H54 (cell line): ENCODE results near the gene EIF4G3.
"Not testable (repeated sequence)": the region's sequence is repeated elsewhere in the genome, so short reads cannot be mapped to it uniquely, and the experiment has no call there.

Experiments
- DNase-seq: peaks from one replicate; pipeline ENCODE4 v3.0.0; 2011; ENCODE audit warnings: low spot score, mixed read lengths; ENCODE audit not compliant: insufficient read length
- FAIRE-seq: peaks from 3 replicates; lab custom pipeline; 2011; peaks lifted over from hg19 to GRCh38; lab: Jason Lieb, UNC
- POLR2A ChIP-seq: IDR thresholded peaks from 2 replicates; pipeline ENCODE4 v1.6.1; 2011; ENCODE audit warnings: low read depth, mild to moderate bottlenecking, low read length

The EIF4G3 gene

DNA sequence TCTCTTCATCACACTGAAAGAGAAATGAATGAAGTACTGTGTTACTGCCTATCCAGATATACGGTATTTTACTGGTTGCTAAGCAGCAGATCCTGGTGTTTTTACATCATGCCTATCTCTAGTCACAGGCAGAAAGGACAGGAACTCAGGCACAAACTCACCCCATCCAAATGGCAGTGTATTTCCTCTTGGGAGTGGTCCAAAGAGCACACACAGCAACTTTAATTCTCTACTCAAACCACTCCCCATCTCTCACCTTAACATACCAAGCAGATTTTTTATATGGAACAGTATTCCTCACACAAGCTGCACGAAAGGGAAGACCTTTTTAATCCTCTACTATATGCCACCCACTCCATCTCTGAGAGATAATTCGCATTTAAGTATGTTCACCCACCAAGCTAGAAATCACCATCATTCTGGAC, 27.3 kb downstream of the EIF4G3 start:
- DNase-seq, result peak; percentile 13
- TF ChIP-seq POLR2A, result no peak
- FAIRE-seq, result peak; percentile 53

DNA sequence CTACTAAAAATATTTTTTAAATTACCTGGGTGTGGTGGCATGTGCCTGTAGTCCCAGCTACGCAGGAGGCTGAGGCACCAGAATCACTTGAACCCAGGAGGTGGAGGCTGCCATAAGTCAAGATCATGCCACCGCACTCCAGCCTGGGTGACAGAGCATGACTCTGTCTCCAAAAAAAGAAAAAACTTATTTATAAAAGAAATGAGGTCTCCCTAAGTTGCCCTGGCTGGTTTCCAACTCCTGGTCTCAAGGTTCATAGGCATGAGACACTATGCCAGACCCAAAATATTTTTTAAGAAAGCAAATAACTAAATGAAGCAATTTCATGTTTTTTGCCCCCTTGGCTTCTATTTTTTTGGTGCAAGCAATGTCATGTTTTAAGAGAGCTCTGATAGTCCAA, 32.9 kb downstream of the EIF4G3 start:
- DNase-seq, result no peak
- no peak for TF ChIP-seq POLR2A
- no peak for FAIRE-seq

DNA sequence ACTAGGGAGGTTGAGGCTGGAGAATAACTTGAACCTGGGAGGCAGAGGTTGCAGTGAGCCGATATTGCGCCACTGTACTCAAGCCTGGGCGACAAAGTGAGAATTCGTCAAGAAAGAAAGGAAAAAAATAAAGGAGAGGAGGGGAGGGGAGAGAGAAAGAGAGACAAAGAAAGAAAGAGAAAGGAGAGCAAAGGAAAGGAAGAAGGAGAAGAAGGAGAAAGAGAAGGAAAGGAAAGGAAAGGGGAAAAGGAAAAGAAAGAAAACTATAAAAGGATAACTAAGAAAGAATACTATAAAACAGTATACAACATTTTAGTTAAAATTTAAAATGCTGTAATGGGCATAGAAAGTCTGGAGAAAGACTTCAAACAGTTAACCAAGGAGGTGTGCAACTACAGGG, 33.6 kb downstream of the EIF4G3 start:
- DNase-seq (no peak), FAIRE-seq (no peak)
- TF ChIP-seq POLR2A, result no peak

DNA sequence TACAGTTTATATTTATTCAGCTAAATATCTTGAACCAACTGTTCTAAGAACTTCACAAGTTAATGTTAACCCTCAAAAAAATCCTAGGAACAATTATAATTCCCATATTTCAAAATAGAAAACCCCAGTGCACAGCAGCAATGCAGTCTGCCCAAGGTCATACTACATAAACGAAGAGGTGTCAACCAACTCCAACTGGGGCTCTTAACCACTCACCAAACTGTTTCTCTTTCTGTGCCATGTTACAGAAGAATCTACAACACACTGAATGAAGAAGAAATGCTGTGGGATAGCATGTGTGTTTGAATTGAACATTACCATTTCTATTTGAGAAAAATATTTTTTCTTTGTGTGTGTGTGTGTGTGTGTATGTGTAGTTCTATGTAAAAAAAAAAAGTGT, 35.7 kb downstream of the EIF4G3 start:
- FAIRE-seq (no peak), DNase-seq (no peak)
- TF ChIP-seq POLR2A, result no peak

DNA sequence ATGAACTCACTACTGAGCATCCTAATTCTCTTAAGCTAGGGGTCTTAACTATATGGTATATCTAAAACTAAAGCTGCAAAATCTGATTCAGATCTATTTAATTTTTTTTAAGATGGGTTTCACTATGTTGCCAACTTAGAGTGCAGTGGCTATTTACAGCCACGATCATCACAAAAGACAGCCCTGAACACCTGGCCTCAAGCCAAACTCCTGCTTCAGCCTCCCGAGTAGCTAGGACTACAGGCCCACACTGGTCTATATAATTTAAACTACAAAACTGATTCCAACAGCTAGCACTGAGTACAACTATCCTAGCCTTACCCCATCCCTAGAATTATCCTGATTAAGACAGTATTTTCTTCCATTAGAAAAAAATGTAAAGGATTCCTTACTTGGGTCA, 37.1 kb downstream of the EIF4G3 start:
- no peak for FAIRE-seq
- no peak for DNase-seq

DNA sequence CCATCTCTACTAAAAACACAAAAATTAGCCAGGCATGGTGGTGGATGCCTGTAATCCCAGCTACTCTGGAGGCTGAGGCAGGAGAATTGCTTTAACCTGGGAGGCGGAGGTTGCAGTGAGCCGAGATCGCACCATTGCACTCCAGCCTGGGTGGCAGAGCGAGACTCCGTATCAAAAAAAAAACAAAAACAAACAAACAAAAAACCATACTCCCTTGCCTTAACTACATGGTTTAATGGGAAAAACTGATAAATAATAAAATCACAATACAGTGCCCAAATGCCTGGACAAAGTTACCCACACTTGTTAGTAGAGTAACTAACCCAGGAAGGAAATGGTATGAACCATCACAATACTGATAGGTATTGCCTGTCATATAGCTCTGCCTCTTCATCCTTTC, 40.4 kb downstream of the EIF4G3 start:
- DNase-seq, FAIRE-seq: not testable (repeated sequence)

More for the DNA sequence above, 37.1 kb downstream of the EIF4G3 start:
- no peak for TF ChIP-seq POLR2A

DNA sequence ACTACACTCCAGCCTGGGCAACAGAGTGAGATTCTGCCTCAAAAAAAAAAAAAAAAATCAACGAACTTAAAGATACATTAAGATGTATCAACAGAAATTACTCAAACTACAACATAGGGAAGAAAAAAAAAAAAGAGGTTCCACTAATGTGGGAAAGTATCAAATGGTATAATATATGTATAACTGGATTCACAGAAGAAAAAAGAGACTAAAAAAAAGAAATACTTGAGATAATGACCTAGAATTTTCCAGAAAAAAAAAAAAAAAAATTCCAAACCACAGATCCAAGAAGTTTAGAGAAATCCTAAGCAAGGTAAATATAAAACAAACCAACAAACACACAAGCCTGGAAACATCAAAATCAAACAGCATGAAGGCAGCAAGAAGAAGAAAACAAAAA, 45.5 kb downstream of the EIF4G3 start:
- no peak for TF ChIP-seq POLR2A
- DNase-seq (no peak), FAIRE-seq (no peak)

DNA sequence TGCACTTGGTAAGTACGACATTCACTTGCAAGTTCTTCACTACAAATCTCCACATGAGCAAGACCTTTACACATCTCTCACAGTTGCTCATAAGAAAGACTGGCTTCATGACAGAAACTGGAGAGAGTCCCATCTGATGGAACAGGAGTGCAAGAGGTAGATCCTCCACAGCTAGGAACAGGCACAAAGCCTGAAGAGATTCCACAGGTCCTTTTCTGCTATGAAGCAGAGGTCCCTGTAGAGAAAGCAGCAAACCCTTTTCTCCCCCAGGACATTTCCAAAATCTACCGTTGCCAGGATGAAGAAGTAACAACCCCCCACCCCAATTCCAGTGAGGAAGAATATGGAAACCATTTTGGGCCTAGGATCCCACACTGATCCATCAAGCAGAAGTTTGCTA, 47.3 kb downstream of the EIF4G3 start:
- DNase-seq (no peak), FAIRE-seq (no peak)
- TF ChIP-seq POLR2A, result no peak

DNA sequence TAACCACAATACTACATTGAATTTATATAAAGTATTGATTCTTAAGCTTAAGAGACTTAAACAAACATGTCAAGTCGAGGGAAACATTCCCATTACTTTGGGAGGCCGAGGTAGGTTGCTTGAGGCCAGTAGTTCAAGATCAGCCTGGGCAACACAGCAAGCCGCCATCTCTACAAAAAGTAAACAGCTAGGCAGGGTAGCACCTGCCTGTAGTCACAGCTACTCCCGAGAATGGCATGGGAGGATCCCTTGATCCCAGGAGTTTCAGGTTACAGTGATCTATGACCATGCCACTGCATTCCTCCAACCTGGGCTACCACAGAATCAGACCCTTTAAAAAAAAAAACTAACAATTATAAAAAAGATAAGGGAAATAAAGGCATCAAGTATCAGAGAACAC, 50.4 kb downstream of the EIF4G3 start:
- FAIRE-seq, result no peak

DNA sequence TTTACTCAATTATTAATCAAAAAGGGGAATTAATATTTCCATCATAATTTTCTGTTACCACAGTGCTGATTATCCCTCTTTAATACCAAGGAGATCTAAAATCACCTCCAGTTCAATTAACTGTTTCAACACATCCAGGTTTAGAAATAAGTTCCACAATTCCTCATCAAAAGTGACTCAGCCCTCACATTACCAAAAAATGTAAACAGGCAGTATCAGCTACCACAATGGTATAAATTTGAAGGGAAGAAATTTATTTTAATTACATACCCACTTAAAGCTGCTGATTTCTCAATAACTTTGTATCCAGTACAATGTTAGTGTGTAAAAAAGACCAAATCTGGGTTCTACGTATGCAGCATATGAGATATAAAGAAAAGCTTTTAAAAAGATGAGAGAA, 51.9 kb downstream of the EIF4G3 start:
- DNase-seq, result no peak
- no peak for TF ChIP-seq POLR2A
- FAIRE-seq, result no peak

More for the DNA sequence above, 50.4 kb downstream of the EIF4G3 start:
- no peak for TF ChIP-seq POLR2A
- DNase-seq, result no peak

DNA sequence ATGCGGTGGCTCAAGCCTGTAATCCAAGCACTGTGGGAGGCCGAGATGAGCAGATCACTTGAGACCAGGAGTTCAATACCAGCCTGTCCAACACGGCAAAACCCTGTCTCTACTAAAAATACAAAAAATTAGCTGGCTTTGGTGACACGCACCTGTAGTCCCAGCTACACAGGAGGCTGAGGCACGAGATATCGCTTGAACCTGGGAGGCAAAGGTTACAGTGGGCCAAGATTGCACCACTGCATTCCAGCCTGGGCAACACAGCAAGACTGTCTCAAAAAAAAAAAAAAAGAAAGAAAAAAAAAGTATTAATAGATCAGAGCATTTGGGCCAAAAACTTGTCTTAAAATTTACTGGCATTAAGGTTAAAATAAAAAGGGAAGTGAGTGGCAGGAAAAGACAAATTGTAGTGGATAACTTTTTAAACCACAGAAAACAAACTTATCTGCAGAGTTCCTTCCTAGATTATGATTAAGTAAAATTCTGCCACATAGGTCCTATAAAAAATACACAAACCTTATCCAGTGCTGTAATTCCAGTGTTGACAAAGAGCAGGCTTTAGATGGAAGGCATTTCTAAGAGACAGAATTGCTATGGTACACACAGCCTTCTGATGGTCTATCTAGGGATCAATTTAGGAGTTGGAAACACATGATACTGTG, 53.3 kb downstream of the EIF4G3 start:
- no peak for DNase-seq
- no peak for FAIRE-seq
- no peak for TF ChIP-seq POLR2A

DNA sequence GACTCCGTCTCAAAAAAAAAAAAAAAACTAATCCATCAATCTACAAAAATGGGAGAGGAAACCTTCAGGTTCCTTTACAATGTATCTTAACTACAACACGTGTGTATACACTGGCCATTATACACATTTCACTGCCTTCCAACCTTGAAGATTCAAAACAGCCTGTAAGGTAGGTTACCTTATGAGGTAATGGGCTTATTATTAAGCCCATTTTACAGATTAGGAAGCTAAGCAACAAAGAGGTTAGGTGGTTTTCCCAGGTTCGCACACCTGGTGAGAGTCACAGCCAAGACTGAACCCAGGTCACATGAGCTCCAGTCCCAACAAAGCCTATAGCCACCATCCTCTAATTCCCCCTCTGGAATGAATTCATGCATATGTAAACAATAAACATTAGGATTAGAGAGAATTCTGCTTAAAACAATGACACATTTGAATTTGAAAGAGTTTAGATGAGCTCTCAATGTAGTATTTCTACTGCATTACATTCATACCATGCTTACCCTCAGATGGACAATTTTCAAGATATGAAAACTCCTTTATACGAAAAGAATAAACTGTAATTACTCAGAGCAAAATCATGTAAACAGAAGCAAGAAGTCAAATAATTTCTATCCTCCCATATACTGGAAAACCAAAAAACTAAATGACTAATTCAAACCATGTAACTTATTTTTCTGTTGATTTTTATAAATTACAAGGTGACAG, 54.8 kb downstream of the EIF4G3 start:
- DNase-seq (no peak), FAIRE-seq (no peak)
- no peak for TF ChIP-seq POLR2A

DNA sequence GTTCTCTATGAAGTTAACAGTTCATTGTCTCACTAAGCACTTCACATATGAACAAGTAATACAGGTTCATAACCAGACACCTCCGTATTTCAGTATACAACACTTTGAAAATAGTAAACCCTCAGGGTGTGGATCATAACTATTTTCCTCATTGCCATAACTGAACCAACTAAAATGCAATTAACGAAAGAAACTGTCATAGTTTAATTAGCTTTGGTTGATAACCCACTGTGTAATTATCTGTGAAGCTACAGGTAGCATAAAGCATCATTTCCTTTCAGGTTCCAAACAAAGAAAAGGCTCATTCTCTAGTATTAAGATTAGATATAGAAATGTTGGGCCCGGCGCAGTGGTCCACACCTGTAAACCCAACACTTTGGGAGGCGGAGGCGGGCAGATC, 58.5 kb downstream of the EIF4G3 start:
- TF ChIP-seq POLR2A, result no peak
- FAIRE-seq (no peak), DNase-seq (no peak)

DNA sequence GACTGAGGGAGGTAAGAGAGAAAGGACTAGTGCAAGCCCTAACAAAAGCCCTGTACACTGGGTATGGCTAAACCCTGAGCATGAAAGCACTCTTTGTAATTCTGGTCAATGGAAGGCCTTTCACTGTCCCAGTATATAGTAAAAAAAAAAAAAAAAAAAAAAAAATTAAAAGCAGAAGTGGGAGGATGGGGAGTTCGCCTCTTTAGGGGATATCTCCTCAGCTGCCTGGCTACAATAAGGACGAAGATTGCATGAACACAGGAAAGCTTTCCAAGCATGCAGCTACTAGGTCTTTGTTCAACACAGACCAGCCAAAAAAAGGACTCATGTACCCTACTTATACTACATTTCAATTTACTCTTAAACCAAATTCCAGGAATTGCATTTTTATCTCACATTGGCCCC, 59.1 kb downstream of the EIF4G3 start:
- no peak for DNase-seq
- FAIRE-seq, result no peak
- no peak for TF ChIP-seq POLR2A

DNA sequence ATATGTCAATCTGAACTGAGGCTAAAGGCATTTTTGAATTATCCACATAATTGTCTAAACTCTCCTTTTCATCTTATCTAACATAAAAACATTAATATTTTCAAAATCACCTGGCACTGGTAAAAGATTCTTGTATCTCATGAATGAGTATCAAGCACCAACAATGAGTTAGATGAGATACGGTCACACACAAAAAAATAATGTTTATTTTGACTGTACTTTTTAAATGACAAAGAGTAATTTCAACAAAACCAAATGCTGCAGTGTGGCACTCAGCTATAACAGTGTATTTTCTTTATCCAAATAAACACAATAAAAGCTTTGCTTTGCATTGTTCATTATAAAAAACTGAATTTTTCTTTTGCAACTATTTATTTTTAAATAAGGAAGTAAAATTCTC, 59.5 kb downstream of the EIF4G3 start:
- DNase-seq, result no peak
- no peak for TF ChIP-seq POLR2A
- no peak for FAIRE-seq
